OCI-LY3 (cell line): Measurements from ENCODE around the gene PQBP1.

ENCODE experiments used
- H2AFZ ChIP-seq: fragments of 200-600, 300-600 bp; shearing (Covaris generic); 2 replicates; pipeline ENCODE4 v1.6.0; 2014; ENCODE audit warnings: antibody characterized with exemption, low read depth, low read length
- H3K27ac ChIP-seq: fragments of 200-600, 300-600 bp; sonication (generic); 2 replicates; pipeline ENCODE4 v1.5.1; 2014; ENCODE audit warnings: mild to moderate bottlenecking, low read length, moderate library complexity, mixed read lengths
- H3K27me3 ChIP-seq: fragments of 200-600, 300-600 bp; sonication (generic); 2 replicates; pipeline ENCODE4 v1.6.1; 2014; ENCODE audit warnings: low read depth, low read length, mixed read lengths
- H3K36me3 ChIP-seq: fragments of 200-600, 300-600 bp; sonication (generic); replicated peaks from 2 replicates; pipeline ENCODE3; 2014; ENCODE audit warnings: low read depth, low read length, mixed read lengths
- H3K4me1 ChIP-seq: fragments of 300-600, 200-600 bp; sonication (generic); 2 replicates; pipeline ENCODE4 v1.6.1; 2014; ENCODE audit warnings: low read length, mixed read lengths
- H3K4me2 ChIP-seq: fragments of 200-600, 300-600 bp; sonication (generic); 2 replicates; pipeline ENCODE4 v1.6.1; 2014; ENCODE audit warnings: low read length, mixed read lengths
- H3K4me3 ChIP-seq: fragments of 300-600, 200-600 bp; sonication (generic); 2 replicates; pipeline ENCODE4 v1.5.1; 2014; ENCODE audit warnings: antibody characterized with exemption, mild to moderate bottlenecking, low read length, moderate library complexity
- H3K79me2 ChIP-seq: fragments of 300-600, 200-600 bp; shearing (Covaris generic); 2 replicates; pipeline ENCODE4 v1.6.1; 2014; ENCODE audit warnings: mild to moderate bottlenecking, low read length, mixed read lengths
- H3K9ac ChIP-seq: fragments of 300-600, 200-600 bp; shearing (Covaris generic); 2 replicates; pipeline ENCODE4 v1.6.0; 2014; ENCODE audit warnings: mild to moderate bottlenecking, low read length, moderate library complexity
- H3K9me3 ChIP-seq: fragments of 200-600, 300-600 bp; shearing (Covaris generic); 2 replicates; pipeline ENCODE4 v1.6.1; 2014; ENCODE audit warnings: low read length, mixed read lengths; ENCODE audit not compliant: insufficient read depth
- H4K20me1 ChIP-seq: fragments of 200-600, 300-600 bp; sonication (generic); 2 replicates; pipeline ENCODE4 v1.6.1; 2016; ENCODE audit warnings: low read length, mixed read lengths; ENCODE audit not compliant: insufficient read depth
- CTCF ChIP-seq: fragments of 200-600, 300-600 bp; sonication (generic); IDR thresholded peaks from 2 replicates; pipeline ENCODE4 v1.5.1; 2014; ENCODE audit warnings: antibody characterized with exemption, low read length, low read depth
- EZH2phosphoT487 ChIP-seq: fragments of 200-600 bp; shearing (Covaris generic); IDR thresholded peaks from 2 replicates; pipeline ENCODE4 v1.6.1; 2018; ENCODE audit warnings: antibody characterized with exemption, mixed run types, low read depth

Gene PQBP1

GRCh38 chrX:48905090-48905790, 7.5 kb downstream of the PQBP1 start:
- Histone ChIP-seq H3K36me3 (peaks cover 15% of the 10 kb centered on the region), H3K4me3 (no peak overlapping the region), H3K4me2 (no peak overlapping the region), H3K27me3 (no peaks in the 10 kb centered on the region), H3K9me3 (no peaks in the 10 kb centered on the region), H3K4me1 (no peaks in the 10 kb centered on the region), H3K79me2 (peaks cover 10% of the 10 kb centered on the region), H3K27ac (no peak overlapping the region), H3K9ac (no peak overlapping the region), H4K20me1 (no peaks in the 10 kb centered on the region), H2AFZ (no peak overlapping the region)
- TF ChIP-seq CTCF: no peak
- no peak for TF ChIP-seq EZH2phosphoT487

GRCh38 chrX:48908600-48908999, 10.9 kb downstream of the PQBP1 start:
- Histone ChIP-seq H3K4me1 (peaks cover 18% of the 10 kb centered on the region), H2AFZ (no peak overlapping the region), H3K79me2 (peaks cover 22% of the 10 kb centered on the region), H3K27ac (no peak overlapping the region), H3K9me3 (no peaks in the 10 kb centered on the region), H3K36me3 (peaks cover 18% of the 10 kb centered on the region), H3K4me2 (no peak overlapping the region), H3K4me3 (no peak overlapping the region), H4K20me1 (peaks cover 13% of the 10 kb centered on the region), H3K27me3 (no peaks in the 10 kb centered on the region), H3K9ac (no peak overlapping the region)
- TF ChIP-seq EZH2phosphoT487 (no peak), CTCF (no peak)

GRCh38 chrX:48909703-48910294, 12.1 kb downstream of the PQBP1 start:
- Histone ChIP-seq H3K27ac (no peak overlapping the region; the same call in 1 of the 2 replicates), H4K20me1 (peaks cover 25% of the 10 kb centered on the region), H3K4me3 (peak overlapping the region; percentile 100; the same call in 1 of the 2 replicates), H3K36me3 (peaks cover 30% of the 10 kb centered on the region), H3K4me2 (no peak overlapping the region), H2AFZ (no peak overlapping the region), H3K9me3 (no peaks in the 10 kb centered on the region), H3K27me3 (no peaks in the 10 kb centered on the region), H3K79me2 (peaks cover 34% of the 10 kb centered on the region), H3K4me1 (peaks cover 30% of the 10 kb centered on the region), H3K9ac (no peak overlapping the region)
- TF ChIP-seq CTCF: no peak
- TF ChIP-seq EZH2phosphoT487: no peak

- Histone ChIP-seq H3K4me1 (peaks cover 42% of the 10 kb centered on the region), H2AFZ (no peak overlapping the region), H3K9ac (peak overlapping the region; percentile 99), H3K9me3 (no peaks in the 10 kb centered on the region), H3K36me3 (peaks cover 39% of the 10 kb centered on the region), H4K20me1 (peaks cover 37% of the 10 kb centered on the region), H3K27me3 (no peaks in the 10 kb centered on the region), H3K27ac (peak overlapping the region; percentile 98), H3K4me3 (peak overlapping the region; percentile 100), H3K4me2 (peak overlapping the region; percentile 94), H3K79me2 (peaks cover 46% of the 10 kb centered on the region)
- TF ChIP-seq CTCF (no peak), EZH2phosphoT487 (no peak)
These were observed 13.2 kb downstream of the PQBP1 start for GRCh38 chrX:48910926-48911411.
